ENCODE data around the gene PGAM5.
"Not testable (repeated sequence)": the region's sequence is repeated elsewhere in the genome, so short reads cannot be mapped to it uniquely, and the experiment has no call there.

Gene PGAM5

GRCh38 chr12:132753670-132754069 is 43.0 kb downstream of the PGAM5 start:
- not testable (repeated sequence) for DNase-seq

- no peak for DNase-seq
Observed at GRCh38 chr12:132754160-132754932, 43.7 kb downstream of the PGAM5 start.

GRCh38 chr12:132758825-132759224 is 48.2 kb downstream of the PGAM5 start:
- not testable (repeated sequence) for DNase-seq

- no peak for DNase-seq
Observed at GRCh38 chr12:132759359-132759758, 48.7 kb downstream of the PGAM5 start.

- peak; percentile 69 for DNase-seq
Observed at GRCh38 chr12:132761032-132761920, 50.6 kb downstream of the PGAM5 start, which contains the start of gene ANKLE2. TSS of gene ANKLE2 (minus strand) at chr12:132761832. CDS start at chr12:132761798, 34 bp downstream.

- peak; percentile 87 for DNase-seq
Observed at GRCh38 chr12:132761921-132762583, 51.4 kb downstream of the PGAM5 start.

- no peak for DNase-seq
Observed at GRCh38 chr12:132764231-132764630, 53.6 kb downstream of the PGAM5 start.

GRCh38 chr12:132765361-132765760 is 54.7 kb downstream of the PGAM5 start:
- no peak for DNase-seq

GRCh38 chr12:132766380-132767085 is 55.9 kb downstream of the PGAM5 start:
- no peak for DNase-seq

- peak; percentile 63 for DNase-seq
Observed at GRCh38 chr12:132771126-132771838, 60.6 kb downstream of the PGAM5 start.
